MG63 (cell line): ENCODE results near the gene FANCM. TPM values are rescaled to one million over a fixed set of nuclear protein-coding genes. Genes with fewer than 3 reads are reported as not detected.

Experiments used
- total RNA-seq: library from RNA; depleted of rRNA; stranded (reverse); fragments of >200 nt; shearing (Covaris generic); gene quantifications from 2 replicates; pipeline ENCODE4 v1.2.3, GENCODE V29; 2014; ENCODE audit warnings: low replicate concordance; rRNA removed

Gene FANCM
- total RNA-seq, 1 experiment from 2014 or later: 2.2 TPM

Other genes with a start within 250 kb of the FANCM start
- 0.53 and 1.4 TPM in 2 replicates for gene KLHL28, start 174.0 kb upstream of the FANCM start, total RNA-seq
- 1.2 and 3.4 TPM in 2 replicates for gene TOGARAM1, start 173.7 kb upstream of the FANCM start, total RNA-seq
- 9.3 and 29.0 TPM in 2 replicates for gene PRPF39, start 51.8 kb upstream of the FANCM start, total RNA-seq
- 22.4 and 49.9 TPM in 2 replicates for gene FKBP3, start 1.4 kb upstream of the FANCM start, total RNA-seq
- gene MIS18BP1, start 117.3 kb downstream of the FANCM start, total RNA-seq: 14.3 and 14.6 TPM in 2 replicates